GM19035 (cell line): ENCODE measurements around the gene CWF19L2.

ENCODE experiments used
- ATAC-seq: cut with Tn5 transposase; IDR thresholded peaks from one replicate; pipeline ENCODE4 v1.9.1; 2021; ENCODE audit not compliant: unreplicated experiment

CWF19L2 gene

GRCh38 chr11:107316426-107316825 is 141.2 kb downstream of the CWF19L2 start:
- no peak for ATAC-seq

DNA sequence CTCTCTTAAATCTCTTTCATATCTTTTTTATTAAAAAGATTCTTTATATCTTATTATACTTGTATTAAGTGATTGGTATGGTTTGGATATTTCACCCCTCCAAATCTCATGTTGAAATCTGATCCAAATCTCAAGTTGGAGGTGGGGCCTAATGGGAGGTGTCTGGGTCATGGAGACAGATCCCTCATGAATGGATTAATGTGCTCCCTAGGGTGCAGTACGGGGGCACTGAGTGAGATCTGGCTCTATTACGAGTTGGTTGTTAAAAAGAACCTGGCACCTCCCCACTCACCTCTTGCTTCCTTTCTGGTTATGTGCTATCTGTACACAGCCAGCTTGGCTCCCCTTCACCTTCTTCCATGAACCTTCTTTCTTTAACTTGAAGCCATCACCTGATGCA is 149.6 kb downstream of the CWF19L2 start:
- no peak for ATAC-seq

DNA sequence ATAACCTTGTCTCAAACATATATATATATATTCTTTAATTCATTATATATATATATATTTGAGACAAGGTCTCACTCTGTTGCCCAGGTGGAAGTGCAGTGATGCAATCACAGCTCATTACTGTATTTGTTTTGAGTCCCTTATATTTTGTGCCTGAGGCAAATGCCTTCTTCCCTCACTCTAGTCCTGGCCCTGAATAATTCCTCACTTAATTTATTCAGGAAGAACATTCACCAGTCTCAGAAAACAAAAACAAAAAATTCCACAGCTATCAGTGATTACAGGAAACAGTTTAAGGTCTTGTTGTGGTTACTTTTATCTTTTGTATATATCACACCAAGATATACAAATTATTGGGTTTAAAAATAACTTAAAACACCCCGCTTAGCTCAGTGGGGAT is 155.7 kb downstream of the CWF19L2 start:
- no peak for ATAC-seq

- no peak for ATAC-seq
Observed at GRCh38 chr11:107293677-107294344, 163.8 kb downstream of the CWF19L2 start.

GRCh38 chr11:107282195-107282594 is 175.4 kb downstream of the CWF19L2 start:
- ATAC-seq: no peak
